ENCODE data around the gene CD247. TPM values are rescaled to one million over a fixed set of nuclear protein-coding genes. Genes with fewer than 3 reads are reported as not detected.
A peak's percentile ranks its signal among the peaks of the same experiment; 100 is the strongest.

CD247 gene
- total RNA-seq, 3 donors from 2014 or later = 63.7 to 93.5 (median 73.2) TPM

DNA sequence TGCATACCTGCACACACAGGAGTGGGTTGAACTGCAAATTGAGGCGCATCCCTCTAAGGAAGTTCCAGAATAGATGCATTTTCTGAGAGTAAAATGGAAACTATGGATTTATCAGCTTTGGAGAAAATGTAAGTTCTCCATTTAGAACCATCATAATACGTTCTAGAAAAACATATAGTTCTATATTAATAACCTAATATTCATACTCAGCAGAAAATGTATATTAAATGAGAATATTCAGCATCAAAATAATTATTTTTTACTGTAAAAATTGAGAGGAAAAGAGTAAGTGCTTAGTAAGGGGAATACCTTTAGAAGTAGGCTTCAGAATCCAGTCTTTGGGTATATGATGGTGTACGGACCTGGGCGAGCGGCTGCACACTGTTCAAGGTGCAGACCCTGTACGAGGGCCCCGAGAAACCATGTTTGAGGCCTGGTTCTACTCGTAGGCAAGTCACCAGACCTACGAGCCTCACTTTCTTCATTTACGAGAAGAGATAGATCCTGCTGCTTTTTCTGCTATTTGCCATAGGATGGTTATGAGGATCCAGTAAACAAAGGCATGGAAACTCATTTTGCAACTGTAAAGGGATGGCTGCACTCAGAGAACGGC lies 6.8 kb downstream of the CD247 start:
- Mint-ChIP-seq H3K4me1 (ENCODE audit: low read depth) (peaks cover 84% of the 10 kb centered on the region), H3K36me3 (ENCODE audit: insufficient read depth) (peaks cover 39% of the 10 kb centered on the region), H3K9me3 (no peaks in the 10 kb centered on the region), H3K4me3 (peak overlapping the region; percentile 79), H3K27me3 (ENCODE audit: low read depth) (no peaks in the 10 kb centered on the region)
- ATAC-seq = no peak
- no peak for DNase-seq

DNA sequence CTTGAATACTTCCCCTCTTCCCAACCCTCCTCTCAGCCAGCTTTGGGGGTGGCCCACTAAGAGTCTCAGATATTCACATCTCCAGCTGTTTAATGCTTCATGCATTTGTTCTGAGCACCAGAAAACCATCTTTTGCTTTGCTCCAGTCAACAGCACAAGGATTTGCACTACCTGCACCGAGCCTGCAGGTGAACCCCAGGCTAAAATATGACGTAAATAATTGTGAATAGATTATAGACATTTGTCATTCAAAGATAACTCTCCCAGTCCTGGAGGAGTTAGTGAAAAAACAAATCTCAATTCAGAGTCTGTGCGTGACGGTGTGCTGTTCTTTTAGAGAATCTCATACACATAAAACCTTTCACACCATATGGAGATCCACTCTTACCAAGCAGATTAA lies 7.4 kb downstream of the CD247 start:
- Mint-ChIP-seq H3K27me3 (ENCODE audit: low read depth) (no peaks in the 10 kb centered on the region), H3K4me1 (ENCODE audit: low read depth) (peaks cover 83% of the 10 kb centered on the region), H3K36me3 (ENCODE audit: insufficient read depth) (peaks cover 40% of the 10 kb centered on the region), H3K9me3 (no peaks in the 10 kb centered on the region), H3K4me3 (peak overlapping the region; percentile 79)
- DNase-seq (no peak), ATAC-seq (no peak)

DNA sequence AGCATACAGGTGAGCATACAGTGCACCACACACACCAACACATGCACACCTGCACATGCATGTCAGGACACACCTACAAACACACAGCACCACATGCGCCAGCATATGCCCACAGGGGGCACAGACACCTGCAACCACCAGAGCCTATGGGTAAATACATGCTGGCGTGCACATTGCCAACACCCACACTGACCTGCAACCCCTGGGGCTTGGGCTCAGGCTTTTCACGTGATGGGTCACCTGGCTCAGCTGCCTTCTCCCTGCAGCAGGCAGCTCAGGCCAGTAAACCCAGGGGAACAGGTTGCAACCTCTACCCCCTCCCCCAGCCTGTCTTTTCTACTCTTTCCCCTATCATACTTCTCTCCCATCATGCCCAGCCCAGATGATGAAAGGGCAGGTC lies 8.1 kb downstream of the CD247 start:
- no peaks in the 10 kb centered on the region for H3K27me3 Mint-ChIP-seq (ENCODE audit: low read depth)
- DNase-seq = no peak
- peak; percentile 18 to 28 for ATAC-seq
- no peaks in the 10 kb centered on the region for H3K9me3 Mint-ChIP-seq
- H3K36me3 Mint-ChIP-seq (ENCODE audit: insufficient read depth) = peaks cover 35% of the 10 kb centered on the region
- peaks cover 83% of the 10 kb centered on the region for H3K4me1 Mint-ChIP-seq (ENCODE audit: low read depth)
- peak overlapping the region; percentile 79 for H3K4me3 Mint-ChIP-seq

DNA sequence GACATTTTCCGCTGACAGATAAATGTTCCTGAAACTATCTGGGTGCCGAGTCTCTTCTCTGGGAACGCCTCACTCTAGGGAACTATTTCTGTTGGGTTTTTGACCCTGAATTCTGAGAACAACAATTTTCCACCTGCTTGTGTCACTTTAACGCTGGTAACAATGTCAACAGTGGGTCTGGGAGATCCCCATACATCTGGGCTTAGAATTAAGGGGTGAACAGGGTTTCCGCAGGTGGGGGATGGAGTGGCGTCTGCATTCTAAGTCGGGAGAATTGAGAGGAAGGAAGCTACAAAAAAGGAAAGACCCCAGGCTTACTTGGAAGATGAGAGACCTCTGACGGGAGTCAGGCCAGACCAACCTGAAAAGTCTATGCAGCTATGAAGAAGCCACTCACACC lies 8.7 kb downstream of the CD247 start:
- Mint-ChIP-seq H3K4me3 (peak overlapping the region; percentile 79), H3K4me1 (ENCODE audit: low read depth) (peaks cover 87% of the 10 kb centered on the region), H3K9me3 (no peaks in the 10 kb centered on the region), H3K27me3 (ENCODE audit: low read depth) (no peaks in the 10 kb centered on the region), H3K36me3 (ENCODE audit: insufficient read depth) (peaks cover 34% of the 10 kb centered on the region)
- ATAC-seq (peak in 1 of 2 donors; percentile 15), DNase-seq (no peak)

DNA sequence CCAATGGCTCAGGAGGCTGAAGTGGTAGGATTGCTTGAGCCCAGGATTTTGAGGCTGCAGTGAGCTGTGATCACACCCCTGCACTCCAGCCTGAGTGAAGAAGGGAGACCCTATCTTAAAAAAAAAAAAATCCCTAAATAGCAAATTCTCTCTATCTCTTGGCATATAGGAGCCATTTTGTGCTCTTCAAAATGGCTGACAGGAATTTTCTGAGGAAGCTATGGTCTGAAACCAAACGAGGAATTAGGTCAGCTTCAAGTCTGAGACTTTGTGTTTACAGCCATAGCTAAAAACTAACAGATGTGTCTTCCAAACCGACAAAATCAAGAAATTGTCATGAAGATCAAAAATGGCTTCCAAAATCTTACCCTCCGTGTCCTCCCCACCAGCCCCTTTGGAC lies 10.6 kb downstream of the CD247 start:
- H3K36me3 Mint-ChIP-seq (ENCODE audit: insufficient read depth) = peaks cover 41% of the 10 kb centered on the region
- H3K4me1 Mint-ChIP-seq (ENCODE audit: low read depth) = peaks cover 94% of the 10 kb centered on the region
- no peak overlapping the region for H3K4me3 Mint-ChIP-seq
- ATAC-seq (no peak), DNase-seq (no peak)
- H3K27me3 Mint-ChIP-seq (ENCODE audit: low read depth) = no peaks in the 10 kb centered on the region
- H3K9me3 Mint-ChIP-seq = no peaks in the 10 kb centered on the region

DNA sequence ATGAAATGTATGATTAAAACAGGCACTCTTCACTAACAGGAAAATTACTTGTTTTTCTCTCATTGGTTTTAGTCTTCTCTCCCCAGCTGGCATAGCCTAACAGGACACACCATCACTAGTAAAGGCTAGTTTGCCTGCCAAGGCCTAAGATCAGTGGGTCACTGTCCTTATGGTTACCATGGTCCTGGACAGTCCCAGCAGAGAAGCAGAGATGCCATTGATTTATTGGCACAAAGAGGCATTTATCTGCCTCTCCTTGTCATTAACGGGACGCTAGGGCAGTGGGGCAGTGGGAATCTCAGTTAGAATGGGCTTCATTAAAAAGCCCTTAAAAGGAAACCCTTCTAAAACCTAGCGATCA lies 13.9 kb downstream of the CD247 start:
- Mint-ChIP-seq H3K9me3 (no peaks in the 10 kb centered on the region), H3K4me1 (ENCODE audit: low read depth) (peaks cover 96% of the 10 kb centered on the region), H3K4me3 (no peak overlapping the region), H3K36me3 (ENCODE audit: insufficient read depth) (peaks cover 43% of the 10 kb centered on the region), H3K27me3 (ENCODE audit: low read depth) (no peaks in the 10 kb centered on the region)
- no peak for ATAC-seq
- DNase-seq = no peak

DNA sequence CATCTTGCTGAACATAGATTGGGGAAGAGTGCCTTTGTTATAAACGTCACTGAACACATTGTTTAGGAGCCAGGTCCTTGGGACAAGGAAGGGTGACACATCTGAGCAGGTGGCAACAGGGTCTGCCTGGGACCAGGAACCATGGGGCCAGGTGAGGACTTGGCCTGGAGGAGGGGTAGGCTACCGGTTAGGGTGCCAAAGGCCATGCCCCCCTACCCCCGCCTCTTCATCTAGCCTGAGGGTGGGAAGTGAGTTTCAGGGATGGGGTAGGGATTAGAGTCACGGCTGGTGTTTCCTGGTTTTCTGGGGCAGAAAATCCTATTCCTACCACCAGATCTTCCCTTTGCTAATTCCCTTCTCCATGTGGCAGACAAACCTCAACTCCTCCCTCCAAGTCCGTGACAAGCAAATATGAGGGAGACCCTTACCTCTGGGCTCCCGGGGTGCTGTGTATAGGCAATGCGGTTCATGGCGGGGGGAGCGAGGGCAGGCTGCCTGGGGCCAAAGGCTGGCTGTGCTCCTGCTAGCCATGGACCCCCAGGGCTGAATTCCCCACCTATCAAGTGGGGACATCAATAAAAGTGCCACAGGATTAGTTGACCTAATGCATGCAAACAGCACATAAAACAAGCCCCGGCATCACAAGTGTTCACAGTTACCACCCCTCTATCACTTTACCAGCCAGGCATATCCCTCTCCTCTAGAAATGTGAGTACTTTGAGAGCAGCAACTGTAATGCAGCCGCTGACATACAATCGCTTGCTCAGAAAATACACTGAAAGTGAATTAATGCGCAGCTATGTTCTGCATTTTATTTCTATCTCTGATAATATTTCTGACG lies 14.5 kb downstream of the CD247 start:
- Mint-ChIP-seq H3K4me1 (ENCODE audit: low read depth) (peaks cover 96% of the 10 kb centered on the region), H3K36me3 (ENCODE audit: insufficient read depth) (peaks cover 41% of the 10 kb centered on the region), H3K9me3 (no peaks in the 10 kb centered on the region), H3K27me3 (ENCODE audit: low read depth) (no peaks in the 10 kb centered on the region), H3K4me3 (no peak overlapping the region)
- DNase-seq = no peak
- no peak for ATAC-seq

DNA sequence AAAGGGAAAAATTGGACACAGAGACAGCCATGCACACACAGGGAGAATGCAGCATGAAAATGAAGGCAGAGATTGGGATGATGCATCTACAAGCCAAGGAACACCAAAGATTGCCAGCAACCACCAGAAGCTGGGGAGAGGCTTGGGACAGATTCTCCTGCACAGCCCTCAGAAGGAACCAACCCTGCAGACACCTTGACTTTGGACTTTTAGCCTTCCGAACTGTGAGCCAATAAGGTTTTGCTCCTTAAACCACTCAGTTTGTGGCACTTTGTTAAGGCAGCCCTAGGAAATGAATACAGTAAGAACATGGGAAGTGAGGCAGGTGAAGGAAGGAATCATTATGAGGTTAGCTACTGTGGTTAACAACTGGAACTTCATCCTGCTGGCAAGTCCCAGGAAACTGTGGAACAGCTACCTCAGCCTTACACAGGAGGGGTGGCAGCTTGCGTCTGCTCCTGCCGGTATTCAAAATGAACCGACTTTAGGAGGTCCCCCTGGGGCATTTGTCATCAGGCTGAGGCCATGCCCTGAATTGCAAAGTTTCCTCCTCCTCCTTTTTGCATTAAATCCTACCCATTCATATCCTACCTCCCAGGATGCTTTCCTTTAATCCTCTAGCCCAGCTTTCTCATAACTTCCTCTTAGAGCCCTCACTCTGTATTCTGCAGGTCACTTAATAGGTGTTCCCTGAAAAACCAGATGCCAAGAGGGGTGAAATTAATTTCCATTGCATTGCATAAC lies 15.4 kb downstream of the CD247 start:
- peak overlapping the region; percentile 20 for H3K4me3 Mint-ChIP-seq
- H3K9me3 Mint-ChIP-seq = no peaks in the 10 kb centered on the region
- peaks cover 38% of the 10 kb centered on the region for H3K36me3 Mint-ChIP-seq (ENCODE audit: insufficient read depth)
- no peaks in the 10 kb centered on the region for H3K27me3 Mint-ChIP-seq (ENCODE audit: low read depth)
- H3K4me1 Mint-ChIP-seq (ENCODE audit: low read depth) = peaks cover 96% of the 10 kb centered on the region
- no peak for ATAC-seq
- no peak for DNase-seq

DNA sequence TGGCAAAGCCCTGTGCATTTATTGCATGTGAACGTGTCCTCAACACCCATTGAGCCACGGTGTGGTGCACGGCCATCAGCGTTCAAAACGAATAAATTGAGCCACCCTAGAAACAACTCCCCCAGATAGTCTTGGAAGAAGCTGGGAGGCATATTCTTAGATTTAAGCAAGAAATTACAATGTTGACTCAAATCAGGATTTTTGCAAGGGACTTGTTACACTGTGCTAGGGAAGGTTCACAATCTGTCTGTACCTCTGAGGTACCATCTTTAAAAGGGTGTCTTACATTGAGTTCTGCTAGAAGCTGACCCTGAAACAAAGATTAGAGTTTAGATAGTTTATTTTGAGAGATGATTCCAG lies 16.2 kb downstream of the CD247 start:
- Mint-ChIP-seq H3K4me1 (ENCODE audit: low read depth) (peaks cover 97% of the 10 kb centered on the region), H3K4me3 (peak overlapping the region; percentile 72), H3K9me3 (no peaks in the 10 kb centered on the region), H3K27me3 (ENCODE audit: low read depth) (no peaks in the 10 kb centered on the region), H3K36me3 (ENCODE audit: insufficient read depth) (peaks cover 41% of the 10 kb centered on the region)
- DNase-seq (no peak), ATAC-seq (peak; percentile 5 to 6)

DNA sequence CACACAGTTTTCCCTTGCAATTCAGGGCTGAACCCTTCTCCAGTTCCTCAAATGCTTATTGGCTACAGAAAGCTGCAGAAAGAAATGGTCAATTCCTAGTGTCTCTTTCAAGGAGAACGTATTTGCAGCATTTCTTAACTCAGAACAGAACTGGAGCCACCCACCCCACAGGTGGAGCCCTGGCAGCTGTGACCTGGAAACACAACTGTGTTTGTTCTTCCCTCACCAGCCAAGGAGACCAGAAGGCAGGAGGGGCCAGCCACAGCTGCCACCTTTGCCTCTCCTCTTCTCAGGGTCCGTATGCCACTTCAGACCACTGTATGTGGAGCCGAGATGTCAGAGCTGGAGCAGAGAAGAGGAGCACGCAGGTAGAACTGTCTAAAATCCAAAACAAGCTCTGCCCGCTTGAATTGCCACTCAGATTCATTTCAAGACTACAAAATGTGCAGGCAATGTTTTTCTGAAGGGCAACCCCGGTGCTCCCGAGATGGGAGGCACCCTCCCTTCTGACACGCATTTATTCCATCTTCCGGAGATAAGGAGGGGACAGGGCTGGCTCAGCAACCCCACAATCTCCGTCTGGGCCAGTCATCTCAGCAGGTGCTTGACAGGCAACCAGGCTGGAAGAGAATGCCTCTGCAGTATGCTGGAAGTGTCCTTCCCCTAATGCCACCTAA lies 16.7 kb downstream of the CD247 start:
- H3K4me3 Mint-ChIP-seq = peak overlapping the region; percentile 72
- H3K27me3 Mint-ChIP-seq (ENCODE audit: low read depth) = no peaks in the 10 kb centered on the region
- peaks cover 45% of the 10 kb centered on the region for H3K36me3 Mint-ChIP-seq (ENCODE audit: insufficient read depth)
- DNase-seq = peak; percentile 37
- no peaks in the 10 kb centered on the region for H3K9me3 Mint-ChIP-seq
- ATAC-seq = peak; percentile 29 to 50
- H3K4me1 Mint-ChIP-seq (ENCODE audit: low read depth) = peaks cover 97% of the 10 kb centered on the region

DNA sequence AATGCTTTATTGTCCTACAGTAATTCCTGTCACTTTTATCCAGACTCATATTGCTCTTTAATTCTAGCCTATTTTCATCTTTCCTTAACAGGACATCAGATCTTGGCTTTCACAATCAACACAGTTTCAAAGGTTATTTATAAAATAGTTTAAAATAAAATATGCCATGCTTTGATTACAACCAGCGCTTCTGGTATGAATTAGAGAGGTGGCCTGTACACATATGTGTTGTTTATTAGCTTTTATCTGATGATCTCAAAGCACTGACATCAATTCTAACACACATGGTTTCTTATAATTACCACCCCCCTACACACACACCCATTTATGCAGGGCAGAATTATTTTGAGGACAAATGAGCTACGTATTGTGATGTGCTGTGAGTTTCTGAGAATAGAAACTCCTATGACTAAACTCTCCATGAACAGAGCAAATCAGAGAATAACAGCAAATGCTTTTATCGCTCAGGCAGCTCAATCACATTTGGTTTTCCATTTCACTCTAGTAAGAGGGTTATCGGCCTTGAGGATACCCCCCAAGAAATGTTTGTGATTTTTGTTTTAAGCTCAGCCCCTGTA lies 18.0 kb downstream of the CD247 start:
- no peaks in the 10 kb centered on the region for H3K9me3 Mint-ChIP-seq
- peak overlapping the region; percentile 72 for H3K4me3 Mint-ChIP-seq
- DNase-seq = no peak
- H3K4me1 Mint-ChIP-seq (ENCODE audit: low read depth) = peaks cover 99% of the 10 kb centered on the region
- no peaks in the 10 kb centered on the region for H3K27me3 Mint-ChIP-seq (ENCODE audit: low read depth)
- H3K36me3 Mint-ChIP-seq (ENCODE audit: insufficient read depth) = peaks cover 50% of the 10 kb centered on the region
- ATAC-seq = peak; percentile 75

DNA sequence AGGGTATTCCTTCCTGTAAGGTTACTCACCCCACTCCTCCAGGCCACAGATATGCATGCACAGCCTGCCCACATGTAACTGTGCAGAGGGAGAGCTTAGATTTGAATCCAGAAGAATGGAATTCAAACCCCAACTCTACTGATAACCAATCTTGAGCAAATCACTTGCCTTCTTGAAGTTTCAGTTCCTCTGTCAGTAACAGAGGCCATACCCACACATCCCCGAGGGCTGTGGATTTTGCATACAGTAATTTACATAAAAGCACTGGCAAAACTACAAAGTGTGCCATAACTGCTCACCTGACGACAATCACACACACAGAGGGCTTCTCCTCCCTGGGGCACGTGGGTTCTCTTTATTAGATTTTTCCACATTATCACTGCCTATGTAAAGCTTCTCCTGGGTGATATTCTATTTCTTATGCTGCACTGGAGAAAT lies 18.6 kb downstream of the CD247 start:
- ATAC-seq = peak; percentile 59 to 60
- H3K4me3 Mint-ChIP-seq = peak overlapping the region; percentile 72

DNA sequence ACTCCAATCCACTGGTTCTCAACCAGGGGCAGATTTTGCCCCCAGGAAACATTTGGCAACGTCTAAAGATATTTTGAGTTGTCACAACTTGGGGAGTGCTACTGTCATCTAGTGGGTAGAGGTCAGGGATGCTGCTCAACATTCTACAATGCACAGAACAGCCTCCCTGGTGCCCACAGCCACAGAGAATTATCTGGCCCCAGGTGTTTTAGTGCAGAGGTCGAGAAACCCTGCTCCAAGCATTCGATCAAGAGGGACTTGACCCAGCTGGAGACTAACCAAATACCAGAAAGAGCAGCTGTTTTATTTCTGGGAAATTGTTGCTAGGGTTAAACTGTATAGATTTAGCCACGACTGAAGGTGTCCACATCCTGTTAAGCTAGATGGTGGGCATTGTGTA lies 19.2 kb downstream of the CD247 start:
- H3K4me1 Mint-ChIP-seq (ENCODE audit: low read depth) = peaks cover 99% of the 10 kb centered on the region
- H3K9me3 Mint-ChIP-seq = no peaks in the 10 kb centered on the region
- H3K4me3 Mint-ChIP-seq = peak overlapping the region; percentile 72
- peak in 1 of 2 donors; percentile 0 for ATAC-seq
- DNase-seq = no peak
- no peaks in the 10 kb centered on the region for H3K27me3 Mint-ChIP-seq (ENCODE audit: low read depth)
- peaks cover 51% of the 10 kb centered on the region for H3K36me3 Mint-ChIP-seq (ENCODE audit: insufficient read depth)

More for the DNA sequence above, 18.6 kb downstream of the CD247 start:
- no peak for DNase-seq
- Mint-ChIP-seq H3K27me3 (ENCODE audit: low read depth) (no peaks in the 10 kb centered on the region), H3K9me3 (no peaks in the 10 kb centered on the region), H3K36me3 (ENCODE audit: insufficient read depth) (peaks cover 51% of the 10 kb centered on the region), H3K4me1 (ENCODE audit: low read depth) (peaks cover 99% of the 10 kb centered on the region)

Measured in activated T-cell treated with anti-CD3 and anti-CD28 coated beads, Interleukin-2, amount 50 U/mL, for 4 hours (primary cell).